Loucy (cell line): ENCODE results near the gene CACNG5.

ENCODE experiments used
- H2AFZ ChIP-seq: fragments of 200-600 bp; sonication (generic); 2 replicates; pipeline ENCODE4 v1.6.0; 2016; ENCODE audit warnings: antibody characterized with exemption, mild to moderate bottlenecking, low read length, moderate library complexity
- H3F3A ChIP-seq: fragments of 200-600 bp; 2 replicates; pipeline ENCODE4 v1.6.0; 2016; ENCODE audit warnings: antibody characterized with exemption, low read depth, mild to moderate bottlenecking
- H3K27me3 ChIP-seq: fragments of 200-600 bp; sonication (generic); 2 replicates; pipeline ENCODE4 v1.6.1; 2014; ENCODE audit warnings: low read length, mild to moderate bottlenecking; ENCODE audit not compliant: insufficient read depth, poor library complexity, severe bottlenecking
- H3K36me3 ChIP-seq: fragments of 200-600 bp; sonication (generic); 2 replicates; pipeline ENCODE4 v1.6.1; 2016; ENCODE audit warnings: low read length; ENCODE audit not compliant: insufficient read depth
- H3K4me1 ChIP-seq: fragments of 200-600 bp; sonication (generic); 2 replicates; pipeline ENCODE4 v1.5.1; 2014; ENCODE audit warnings: low read length, mild to moderate bottlenecking; ENCODE audit not compliant: insufficient read depth, poor library complexity, severe bottlenecking
- H3K4me2 ChIP-seq: fragments of 200-600 bp; sonication (generic); 2 replicates; pipeline ENCODE4 v1.6.0; 2014; ENCODE audit warnings: antibody characterized with exemption, low read length, low read depth, mild to moderate bottlenecking; ENCODE audit not compliant: poor library complexity, severe bottlenecking
- H3K4me3 ChIP-seq: fragments of 200-600 bp; sonication (generic); 2 replicates; pipeline ENCODE4 v1.5.1; 2014; ENCODE audit warnings: low read length, mild to moderate bottlenecking, mixed read lengths; ENCODE audit not compliant: poor library complexity, severe bottlenecking
- H3K79me2 ChIP-seq: fragments of 200-600 bp; sonication (generic); 2 replicates; pipeline ENCODE4 v1.6.1; 2014; ENCODE audit warnings: low read length; ENCODE audit not compliant: insufficient read depth
- H3K9ac ChIP-seq: fragments of 200-600 bp; sonication (generic); 2 replicates; pipeline ENCODE4 v1.6.0; 2014; ENCODE audit warnings: mild to moderate bottlenecking, low read depth, low read length, moderate library complexity; ENCODE audit not compliant: poor library complexity, severe bottlenecking
- H3K9me2 ChIP-seq: fragments of 200-600 bp; sonication (generic); replicated peaks from 2 replicates; pipeline ENCODE4 v1.6.1; 2016; ENCODE audit warnings: low read depth, low read length, mixed read lengths
- H3K9me3 ChIP-seq: fragments of 200-600 bp; sonication (generic); 2 replicates; pipeline ENCODE4 v1.6.1; 2014; ENCODE audit warnings: mild to moderate bottlenecking, antibody characterized with exemption, low read length, low read depth; ENCODE audit not compliant: insufficient read depth
- H4K20me1 ChIP-seq: fragments of 200-600 bp; sonication (generic); 2 replicates; pipeline ENCODE4 v1.6.0; 2014; ENCODE audit warnings: antibody characterized with exemption, low read length, mild to moderate bottlenecking; ENCODE audit not compliant: insufficient read depth, poor library complexity, severe bottlenecking
- EZH2phosphoT487 ChIP-seq: fragments of 200-600 bp; IDR thresholded peaks from 2 replicates; pipeline ENCODE4 v1.6.1; 2018; ENCODE audit warnings: antibody characterized with exemption, mild to moderate bottlenecking, moderate library complexity, borderline replicate concordance
- TF ChIP-seq, protein P1 (sequence below): fragments of 200-600 bp; sonication (generic); conservative IDR thresholded peaks from 2 replicates; pipeline ENCODE4 v1.5.1; 2014; ENCODE audit warnings: mild to moderate bottlenecking, antibody characterized with exemption, low read length

CACNG5 gene

DNA sequence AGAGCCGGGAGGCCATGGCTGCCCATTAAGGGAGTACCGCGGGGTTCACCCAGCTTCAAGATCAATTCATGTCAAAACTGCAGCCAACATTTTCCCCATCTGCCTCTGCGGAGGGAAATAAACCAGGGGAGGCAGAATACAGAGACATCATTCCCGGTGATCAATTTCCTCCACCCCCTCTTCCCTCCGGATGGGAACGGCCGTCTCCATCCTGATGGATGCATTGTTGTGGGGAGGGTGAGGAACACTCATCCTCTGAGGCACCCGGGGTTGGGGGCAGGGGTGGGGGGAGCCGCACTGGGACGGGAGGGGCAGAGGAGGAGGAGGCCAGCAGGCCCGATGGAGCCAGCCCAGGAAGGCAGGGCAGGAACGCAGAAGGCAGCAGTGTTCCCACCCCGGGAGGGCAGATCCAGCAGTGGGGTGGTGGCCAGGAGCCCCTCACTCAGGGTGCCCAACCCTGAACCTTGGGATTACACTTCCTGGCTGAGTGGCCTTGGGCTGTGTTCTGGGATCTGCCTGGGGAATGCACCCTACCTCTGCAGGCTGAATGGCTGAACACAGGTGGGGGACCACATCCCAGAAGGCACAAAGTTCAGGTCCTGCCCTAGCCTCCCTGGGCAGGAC lies 14.2 kb downstream of the CACNG5 start:
- no peak overlapping the region for H3K9ac ChIP-seq
- H2AFZ ChIP-seq: no peak overlapping the region
- no peak overlapping the region for H3K4me2 ChIP-seq
- H3K36me3 ChIP-seq: no peaks in the 10 kb centered on the region
- H3K27me3 ChIP-seq: no peaks in the 10 kb centered on the region
- no peaks in the 10 kb centered on the region for H3F3A ChIP-seq
- H3K79me2 ChIP-seq: no peaks in the 10 kb centered on the region
- H3K4me3 ChIP-seq: no peak overlapping the region
- no peaks in the 10 kb centered on the region for H3K9me2 ChIP-seq
- no peaks in the 10 kb centered on the region for H4K20me1 ChIP-seq
- H3K4me1 ChIP-seq: no peaks in the 10 kb centered on the region
- H3K9me3 ChIP-seq: peaks cover 5% of the 10 kb centered on the region; the same call in 1 of the 2 replicates
- TF ChIP-seq EZH2phosphoT487: no peak
- TF ChIP-seq, protein P1, sequence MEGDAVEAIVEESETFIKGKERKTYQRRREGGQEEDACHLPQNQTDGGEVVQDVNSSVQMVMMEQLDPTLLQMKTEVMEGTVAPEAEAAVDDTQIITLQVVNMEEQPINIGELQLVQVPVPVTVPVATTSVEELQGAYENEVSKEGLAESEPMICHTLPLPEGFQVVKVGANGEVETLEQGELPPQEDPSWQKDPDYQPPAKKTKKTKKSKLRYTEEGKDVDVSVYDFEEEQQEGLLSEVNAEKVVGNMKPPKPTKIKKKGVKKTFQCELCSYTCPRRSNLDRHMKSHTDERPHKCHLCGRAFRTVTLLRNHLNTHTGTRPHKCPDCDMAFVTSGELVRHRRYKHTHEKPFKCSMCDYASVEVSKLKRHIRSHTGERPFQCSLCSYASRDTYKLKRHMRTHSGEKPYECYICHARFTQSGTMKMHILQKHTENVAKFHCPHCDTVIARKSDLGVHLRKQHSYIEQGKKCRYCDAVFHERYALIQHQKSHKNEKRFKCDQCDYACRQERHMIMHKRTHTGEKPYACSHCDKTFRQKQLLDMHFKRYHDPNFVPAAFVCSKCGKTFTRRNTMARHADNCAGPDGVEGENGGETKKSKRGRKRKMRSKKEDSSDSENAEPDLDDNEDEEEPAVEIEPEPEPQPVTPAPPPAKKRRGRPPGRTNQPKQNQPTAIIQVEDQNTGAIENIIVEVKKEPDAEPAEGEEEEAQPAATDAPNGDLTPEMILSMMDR: no peak

DNA sequence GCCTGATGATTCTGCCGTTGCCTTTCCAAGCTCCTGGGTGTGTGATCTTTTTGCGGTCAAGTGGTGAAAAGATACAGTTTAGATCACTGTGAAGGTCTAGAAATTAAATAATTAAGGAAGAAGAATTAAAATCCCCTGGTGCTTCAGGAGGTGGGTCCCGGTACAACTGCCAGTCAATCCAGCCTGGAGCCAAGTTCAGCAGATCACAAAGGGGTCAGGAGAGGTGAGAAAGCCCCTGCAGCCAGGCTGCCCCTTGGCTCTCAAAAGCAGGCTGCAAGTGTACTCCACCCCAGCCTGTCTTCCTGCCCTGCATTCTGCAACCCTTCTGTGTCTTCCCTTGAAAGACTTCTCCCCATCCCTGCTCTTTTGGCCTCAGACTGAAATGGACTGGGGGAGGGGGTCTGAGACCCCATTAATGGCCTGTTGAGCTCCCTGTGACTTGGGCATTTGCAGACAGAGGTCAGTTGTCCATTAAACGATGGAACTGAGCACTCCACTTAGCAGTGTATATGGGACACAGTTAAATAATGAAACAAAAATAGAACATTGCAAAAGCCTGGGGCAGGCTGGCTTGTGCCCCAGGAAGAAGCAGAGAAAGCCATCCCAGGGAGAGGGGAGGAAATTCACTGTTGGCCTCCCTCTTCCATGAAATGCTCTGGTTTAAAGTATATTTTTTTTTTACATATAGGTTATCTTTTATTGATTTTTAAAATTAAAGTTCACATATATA lies 15.1 kb downstream of the CACNG5 start:
- TF ChIP-seq, protein P1: no peak
- TF ChIP-seq EZH2phosphoT487: no peak
- Histone ChIP-seq H3K9me2 (no peaks in the 10 kb centered on the region), H3K4me2 (no peak overlapping the region), H3K27me3 (no peaks in the 10 kb centered on the region), H4K20me1 (no peaks in the 10 kb centered on the region), H3K79me2 (no peaks in the 10 kb centered on the region), H3K36me3 (no peaks in the 10 kb centered on the region), H3K9ac (no peak overlapping the region), H3K9me3 (peaks cover 5% of the 10 kb centered on the region; the same call in 1 of the 2 replicates), H2AFZ (no peak overlapping the region), H3F3A (no peaks in the 10 kb centered on the region), H3K4me3 (no peak overlapping the region), H3K4me1 (no peaks in the 10 kb centered on the region)

DNA sequence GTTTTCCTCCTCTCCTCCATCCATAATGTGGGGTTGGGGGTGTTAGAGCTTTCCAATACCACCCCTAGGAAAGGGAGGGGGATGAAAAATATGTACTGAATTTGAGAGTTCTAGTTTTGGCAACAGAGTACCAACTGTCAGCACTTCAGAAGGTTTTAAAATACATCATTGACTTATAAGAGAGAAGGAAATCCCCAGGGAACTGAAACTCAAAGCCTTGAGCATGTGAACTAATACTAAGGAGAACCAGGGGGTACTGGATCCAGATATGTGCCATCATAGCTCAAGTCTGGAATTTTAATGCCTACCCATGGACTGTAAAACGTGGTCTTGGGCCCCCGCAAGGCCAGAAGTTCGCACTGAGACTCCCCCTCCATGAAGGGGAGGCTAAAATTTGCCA lies 15.8 kb downstream of the CACNG5 start:
- Histone ChIP-seq H3K79me2 (no peaks in the 10 kb centered on the region), H3K4me2 (no peak overlapping the region), H3K9me2 (no peaks in the 10 kb centered on the region), H3K27me3 (no peaks in the 10 kb centered on the region), H3K36me3 (no peaks in the 10 kb centered on the region), H3F3A (no peaks in the 10 kb centered on the region), H3K4me3 (no peak overlapping the region), H3K9me3 (peaks cover 5% of the 10 kb centered on the region; the same call in 1 of the 2 replicates), H3K4me1 (no peaks in the 10 kb centered on the region), H4K20me1 (no peaks in the 10 kb centered on the region), H3K9ac (no peak overlapping the region), H2AFZ (no peak overlapping the region)
- TF ChIP-seq, protein P1: no peak
- TF ChIP-seq EZH2phosphoT487: no peak
